ENCODE results near the gene NCKAP5. TPM values are rescaled to one million over a fixed set of nuclear protein-coding genes. Genes with fewer than 3 reads are reported as not detected.

Gene NCKAP5
- total RNA-seq, 4 donors from 2014 or later = 2.7 to 11.7 (median 5.6) TPM

DNA sequence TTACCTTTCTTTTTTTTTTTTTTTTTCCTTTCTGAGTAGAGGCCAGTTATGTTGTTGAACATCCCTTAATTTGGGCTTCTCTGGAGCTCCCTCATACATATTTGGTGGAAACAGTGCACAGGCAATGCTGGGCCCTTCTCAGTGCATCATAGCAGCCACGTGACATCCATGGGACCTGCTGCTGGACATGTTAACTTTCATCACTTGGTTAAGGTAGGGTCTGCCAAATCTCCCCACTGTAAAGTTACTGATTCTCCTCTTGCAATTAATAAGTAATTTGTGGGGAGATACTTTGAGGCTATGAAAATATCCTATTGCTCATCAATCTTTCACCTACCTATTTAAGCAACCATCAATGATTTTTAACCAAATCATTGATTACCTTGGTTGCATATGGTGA, 686.7 kb downstream of the NCKAP5 start:
- Histone ChIP-seq H3K9me3 (peaks cover 0 to 4% (median 0%) of the 10 kb centered on the region in 4 donors), H3K27ac (no peak overlapping the region), H3K4me1 (no peaks in the 10 kb centered on the region), H3K36me3 (no peaks in the 10 kb centered on the region), H3K27me3 (no peaks in the 10 kb centered on the region), H3K4me3 (no peak overlapping the region)
- WGBS, 2 donors = 82 to 83% methylated on average over 1 of the region's 1 CpG
- TF ChIP-seq POLR2A (IDR thresholded peaks at IDR 0.05) (no peak), EP300 (IDR thresholded peaks at IDR 0.05) (no peak)
- TF ChIP-seq, protein P1, sequence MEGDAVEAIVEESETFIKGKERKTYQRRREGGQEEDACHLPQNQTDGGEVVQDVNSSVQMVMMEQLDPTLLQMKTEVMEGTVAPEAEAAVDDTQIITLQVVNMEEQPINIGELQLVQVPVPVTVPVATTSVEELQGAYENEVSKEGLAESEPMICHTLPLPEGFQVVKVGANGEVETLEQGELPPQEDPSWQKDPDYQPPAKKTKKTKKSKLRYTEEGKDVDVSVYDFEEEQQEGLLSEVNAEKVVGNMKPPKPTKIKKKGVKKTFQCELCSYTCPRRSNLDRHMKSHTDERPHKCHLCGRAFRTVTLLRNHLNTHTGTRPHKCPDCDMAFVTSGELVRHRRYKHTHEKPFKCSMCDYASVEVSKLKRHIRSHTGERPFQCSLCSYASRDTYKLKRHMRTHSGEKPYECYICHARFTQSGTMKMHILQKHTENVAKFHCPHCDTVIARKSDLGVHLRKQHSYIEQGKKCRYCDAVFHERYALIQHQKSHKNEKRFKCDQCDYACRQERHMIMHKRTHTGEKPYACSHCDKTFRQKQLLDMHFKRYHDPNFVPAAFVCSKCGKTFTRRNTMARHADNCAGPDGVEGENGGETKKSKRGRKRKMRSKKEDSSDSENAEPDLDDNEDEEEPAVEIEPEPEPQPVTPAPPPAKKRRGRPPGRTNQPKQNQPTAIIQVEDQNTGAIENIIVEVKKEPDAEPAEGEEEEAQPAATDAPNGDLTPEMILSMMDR (IDR thresholded peaks at IDR 0.05) = no peak
- DNase-seq (ENCODE audit: low spot score in 2 of 2) = no peak

DNA sequence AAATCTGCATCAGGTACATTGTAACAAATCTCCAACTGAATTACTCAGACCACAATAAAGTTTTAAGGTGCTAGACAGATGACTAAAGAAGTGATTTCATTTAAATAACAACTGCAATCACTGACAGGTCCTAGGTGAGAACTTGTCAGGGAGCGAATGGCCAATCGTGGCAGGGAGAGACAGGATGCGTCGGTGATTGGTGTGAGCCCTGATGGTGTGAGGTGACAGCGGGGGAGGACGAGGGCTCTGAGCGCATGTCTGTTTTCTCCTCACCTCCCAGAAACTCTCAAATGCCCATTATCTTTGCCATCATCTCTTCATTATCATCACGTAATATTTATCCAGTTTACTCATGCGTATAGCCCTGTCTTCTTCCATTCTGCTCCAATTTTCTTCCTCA, 690.3 kb downstream of the NCKAP5 start:
- no peak overlapping the region for H3K4me3 ChIP-seq
- no peaks in the 10 kb centered on the region for H3K4me1 ChIP-seq
- H3K27ac ChIP-seq = no peak overlapping the region
- H3K9me3 ChIP-seq = no peaks in the 10 kb centered on the region
- H3K27me3 ChIP-seq = no peaks in the 10 kb centered on the region
- DNase-seq (ENCODE audit: low spot score in 2 of 2) = no peak
- WGBS, 2 donors = 91 to 92% methylated on average over 9 of the region's 9 CpGs
- no peaks in the 10 kb centered on the region for H3K36me3 ChIP-seq
- TF ChIP-seq, protein P1 (IDR thresholded peaks at IDR 0.05) = no peak
- no peak for TF ChIP-seq POLR2A (IDR thresholded peaks at IDR 0.05)
- no peak for TF ChIP-seq EP300 (IDR thresholded peaks at IDR 0.05)

DNA sequence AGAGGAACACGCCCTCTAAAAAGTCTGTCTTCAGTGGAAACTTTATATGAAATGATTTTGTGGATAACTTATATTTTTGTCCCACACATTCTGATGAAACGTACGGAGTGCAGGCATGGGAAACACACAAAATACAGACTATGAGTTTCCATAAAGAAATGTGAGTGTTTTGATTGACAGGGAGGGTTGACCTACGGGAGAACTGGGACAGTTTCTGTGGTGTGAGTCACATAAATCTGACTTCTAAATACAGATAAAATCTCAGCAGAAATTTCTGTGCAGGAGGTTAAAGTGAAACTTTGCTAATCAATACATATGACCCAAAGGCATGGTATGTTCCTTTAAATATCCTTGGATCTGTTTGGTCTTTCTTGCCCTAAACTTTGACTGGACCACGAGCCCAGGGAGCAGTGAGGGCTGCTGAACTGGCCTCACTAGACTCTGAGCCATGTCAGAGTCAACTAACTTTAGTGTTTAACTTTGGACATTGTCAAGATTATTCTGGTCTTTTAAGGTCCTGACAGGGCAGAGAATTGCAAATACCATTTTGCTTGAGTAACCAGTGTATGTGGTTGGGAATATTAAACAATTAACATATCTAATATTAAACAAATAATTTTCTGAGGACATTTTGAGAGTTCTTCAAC, 691.4 kb downstream of the NCKAP5 start:
- no peaks in the 10 kb centered on the region for H3K27me3 ChIP-seq
- TF ChIP-seq EP300 (IDR thresholded peaks at IDR 0.05) (no peak), POLR2A (IDR thresholded peaks at IDR 0.05) (no peak)
- TF ChIP-seq, protein P1 (IDR thresholded peaks at IDR 0.05) = no peak
- no peak for DNase-seq (ENCODE audit: low spot score in 2 of 2)
- H3K27ac ChIP-seq = no peak overlapping the region
- no peak overlapping the region for H3K4me3 ChIP-seq
- no peaks in the 10 kb centered on the region for H3K4me1 ChIP-seq
- H3K9me3 ChIP-seq = no peaks in the 10 kb centered on the region
- no peaks in the 10 kb centered on the region for H3K36me3 ChIP-seq
- 71 to 76% methylated on average over 5 of the region's 5 CpGs for WGBS, 2 donors

DNA sequence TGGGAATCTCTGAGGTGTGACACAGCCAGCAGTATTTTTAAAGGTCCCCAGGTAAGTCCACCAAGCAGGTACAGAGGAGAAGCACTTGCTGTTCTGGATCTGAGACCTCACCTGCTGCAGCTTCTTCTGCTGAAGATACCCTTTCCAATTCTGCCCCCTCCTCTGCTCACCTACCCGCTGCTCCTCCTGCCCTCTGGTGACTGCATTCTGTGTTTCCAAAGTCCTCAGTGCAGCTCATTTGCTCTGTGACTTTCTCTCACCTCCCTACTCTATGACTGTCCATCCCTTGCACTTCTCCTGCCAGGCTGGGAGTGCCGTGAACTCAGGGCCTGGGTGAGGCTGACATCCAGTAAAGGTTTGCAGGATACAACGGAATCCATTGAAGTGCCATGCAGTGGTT, 693.1 kb downstream of the NCKAP5 start:
- Histone ChIP-seq H3K4me3 (no peak overlapping the region), H3K9me3 (no peaks in the 10 kb centered on the region), H3K27ac (no peak overlapping the region), H3K27me3 (no peaks in the 10 kb centered on the region), H3K36me3 (no peaks in the 10 kb centered on the region), H3K4me1 (no peaks in the 10 kb centered on the region)
- WGBS, 2 donors = 91 to 92% methylated on average over 3 of the region's 3 CpGs
- no peak for DNase-seq (ENCODE audit: low spot score in 2 of 2)
- no peak for TF ChIP-seq POLR2A (IDR thresholded peaks at IDR 0.05)
- no peak for TF ChIP-seq EP300 (IDR thresholded peaks at IDR 0.05)
- TF ChIP-seq, protein P1 (IDR thresholded peaks at IDR 0.05) = no peak

DNA sequence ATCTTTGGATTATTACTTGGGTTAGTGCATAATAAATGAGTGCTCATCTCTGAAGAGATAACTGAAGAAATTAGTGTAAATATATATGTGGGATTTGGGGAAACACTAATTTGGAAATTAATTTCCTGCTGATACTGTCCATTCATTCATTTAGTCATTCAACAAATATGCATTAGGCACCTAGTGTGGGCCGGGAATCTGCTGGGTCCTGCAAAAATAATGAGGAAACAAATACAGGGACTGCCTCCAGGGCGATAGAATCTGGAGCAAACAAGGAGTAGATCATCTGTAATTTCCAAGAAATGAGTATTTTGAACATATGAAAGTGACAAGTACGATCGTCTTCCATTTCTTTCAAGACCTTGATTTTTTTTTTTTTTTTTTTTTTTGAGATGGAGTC, 694.5 kb downstream of the NCKAP5 start:
- no peak for DNase-seq (ENCODE audit: low spot score in 2 of 2)
- 91 to 97% methylated on average over 4 of the region's 4 CpGs for whole genome bisulfite sequencing, 2 donors
- no peak overlapping the region for H3K27ac ChIP-seq
- H3K4me3 ChIP-seq = no peak overlapping the region
- H3K4me1 ChIP-seq = no peaks in the 10 kb centered on the region
- H3K9me3 ChIP-seq = no peaks in the 10 kb centered on the region
- no peaks in the 10 kb centered on the region for H3K27me3 ChIP-seq
- no peaks in the 10 kb centered on the region for H3K36me3 ChIP-seq
- TF ChIP-seq POLR2A (IDR thresholded peaks at IDR 0.05) (no peak), EP300 (IDR thresholded peaks at IDR 0.05) (no peak)
- TF ChIP-seq, protein P1 (IDR thresholded peaks at IDR 0.05) = no peak
